GM21367 (cell line): ENCODE measurements around the gene KRTAP5-2.
"Not testable (repeated sequence)": the region's sequence is repeated elsewhere in the genome, so short reads cannot be mapped to it uniquely, and the experiment has no call there.

ENCODE experiments used
- ATAC-seq: cut with Tn5 transposase; IDR thresholded peaks from one replicate; pipeline ENCODE4 v1.9.1; 2021; ENCODE audit not compliant: unreplicated experiment

Gene KRTAP5-2

GRCh38 chr11:1628506-1629325 is 30.6 kb upstream of the KRTAP5-2 start:
- no peak for ATAC-seq

DNA sequence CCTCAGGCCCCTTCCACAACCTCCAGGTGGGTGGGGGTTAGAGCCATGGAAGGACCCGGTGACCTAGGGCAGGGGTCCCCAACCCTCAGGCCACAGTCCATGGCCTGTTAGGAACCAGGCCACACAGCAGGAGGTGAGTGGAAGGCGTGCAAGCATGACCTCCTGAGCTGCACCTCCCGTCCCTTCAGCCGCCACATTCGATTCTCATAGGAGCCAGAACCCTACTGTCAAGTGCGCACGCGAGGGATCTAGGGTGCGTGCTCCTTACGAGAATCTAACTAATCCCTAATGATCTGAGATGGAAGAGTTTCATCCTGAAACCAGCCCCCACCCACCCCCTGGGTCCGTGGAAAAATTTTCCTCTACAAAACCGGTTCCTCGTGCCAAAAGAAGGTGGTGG is 27.4 kb upstream of the KRTAP5-2 start:
- no peak for ATAC-seq

- no peak for ATAC-seq
Measured at GRCh38 chr11:1624621-1625020, 26.5 kb upstream of the KRTAP5-2 start.

GRCh38 chr11:1623716-1624115 is 25.6 kb upstream of the KRTAP5-2 start:
- ATAC-seq = no peak

DNA sequence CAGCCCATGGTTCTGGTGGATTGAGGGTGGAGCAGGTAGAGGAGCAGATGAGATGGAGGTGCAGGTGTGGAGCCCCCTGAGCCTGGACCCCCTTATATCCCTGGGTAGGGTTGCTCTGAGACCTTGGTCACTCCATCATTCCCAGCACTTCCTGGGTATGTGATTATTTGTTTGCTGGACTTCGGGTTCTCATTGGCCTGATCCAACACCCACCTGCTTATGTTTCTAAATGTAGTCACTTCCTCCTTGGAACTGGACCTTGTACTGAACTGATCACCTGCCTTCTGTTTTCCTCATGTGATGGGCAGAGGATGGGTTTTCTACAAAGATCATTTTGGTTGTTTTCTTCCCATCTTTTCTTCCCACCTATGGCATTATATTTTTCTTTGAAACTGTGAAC is 24.0 kb upstream of the KRTAP5-2 start, which contains the start of gene KRTAP5-4:
Gene KRTAP5-4 (minus strand): TSS at position 53 of the 400 bp plus-strand sequence. CDS start 45 bp downstream, at position 8.
- no peak for ATAC-seq

- ATAC-seq = no peak
Measured at GRCh38 chr11:1619449-1619848, 21.4 kb upstream of the KRTAP5-2 start.

DNA sequence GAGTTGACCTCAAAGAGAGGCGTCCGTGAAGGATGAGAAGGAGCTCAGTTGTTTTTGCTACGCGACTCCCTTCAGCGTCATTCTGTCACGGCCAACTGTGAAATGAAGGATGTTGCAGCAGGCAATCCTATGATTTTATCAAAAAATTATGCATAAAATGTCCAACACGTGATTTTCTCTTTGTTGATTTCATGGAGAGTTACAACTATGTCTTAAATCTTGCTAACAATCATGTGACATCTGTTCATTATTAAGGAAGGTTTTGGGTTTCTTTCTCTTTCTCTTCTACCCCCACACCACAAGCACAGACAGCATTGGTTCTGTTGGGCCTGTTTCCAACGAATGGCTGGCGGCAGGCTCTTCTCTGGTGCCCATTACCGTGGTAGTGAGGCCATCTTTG is 20.1 kb upstream of the KRTAP5-2 start:
- ATAC-seq = no peak

DNA sequence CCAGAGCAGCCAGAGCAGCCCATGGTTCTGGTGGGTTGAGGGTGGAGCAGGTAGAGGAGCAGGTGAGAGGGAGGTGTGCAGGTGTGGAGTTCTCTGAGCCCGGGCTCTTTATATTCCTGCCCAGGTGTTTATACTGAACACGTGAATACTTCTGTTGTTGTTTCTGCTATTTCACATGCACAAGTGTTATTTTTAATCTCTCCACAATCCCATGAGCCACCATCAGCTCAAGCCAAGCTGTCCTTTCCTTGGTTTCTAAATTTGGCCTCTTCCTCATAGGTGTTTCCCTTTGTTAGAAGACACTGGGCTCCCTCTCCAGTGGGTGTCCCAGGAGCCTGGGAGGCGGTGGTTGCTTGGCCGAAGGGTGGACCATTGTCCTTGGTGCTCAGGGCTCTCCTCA is 10.3 kb upstream of the KRTAP5-2 start, which contains the start of gene KRTAP5-3:
Gene KRTAP5-3 (minus strand): TSS at position 101 of the 400 bp plus-strand sequence. CDS start 78 bp downstream, at position 23.
- ATAC-seq = no peak

DNA sequence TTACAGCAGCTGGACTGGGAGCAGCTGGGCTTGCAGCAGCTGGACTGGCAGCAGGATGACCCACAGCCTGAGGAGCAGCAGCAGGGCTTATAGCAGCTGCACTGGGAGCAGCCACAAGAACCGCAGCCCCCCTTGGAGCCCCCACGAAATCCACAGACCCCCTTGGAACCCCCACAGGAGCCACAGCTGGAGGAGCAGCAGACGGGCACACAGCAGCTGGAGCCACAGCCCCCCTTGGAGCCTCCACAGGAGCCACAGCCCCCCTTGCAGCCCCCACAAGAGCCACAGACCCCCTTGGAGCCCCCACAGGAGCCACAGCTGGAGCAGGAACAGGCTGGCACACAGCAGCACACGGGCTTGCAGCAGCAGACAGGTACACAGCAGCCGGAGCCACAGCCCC is 9.8 kb upstream of the KRTAP5-2 start:
- ATAC-seq = not testable (repeated sequence)

GRCh38 chr11:1607156-1607845 is 9.2 kb upstream of the KRTAP5-2 start:
- not testable (repeated sequence) for ATAC-seq

- not testable (repeated sequence) for ATAC-seq
Measured at GRCh38 chr11:1605923-1606322, 7.8 kb upstream of the KRTAP5-2 start.

DNA sequence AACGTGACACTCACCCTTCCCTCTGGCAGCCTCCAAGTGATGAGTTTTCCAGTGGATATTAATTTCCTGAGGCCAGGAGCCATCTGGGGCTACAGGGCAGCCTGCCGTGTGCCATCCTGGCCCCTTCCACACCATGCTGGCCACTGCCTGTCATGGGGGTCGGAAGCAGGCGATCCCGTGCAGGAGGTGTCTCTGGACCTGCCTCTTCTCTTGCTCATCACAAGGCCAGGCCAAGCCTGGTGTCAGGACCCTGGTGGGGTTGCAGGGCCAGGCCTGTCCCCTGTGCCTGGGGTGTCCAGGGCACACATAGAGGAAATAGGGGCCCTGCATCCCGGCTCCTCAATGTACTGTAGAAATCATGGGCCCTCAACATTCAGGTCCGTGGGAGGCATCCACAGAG is 6.6 kb upstream of the KRTAP5-2 start:
- no peak for ATAC-seq

DNA sequence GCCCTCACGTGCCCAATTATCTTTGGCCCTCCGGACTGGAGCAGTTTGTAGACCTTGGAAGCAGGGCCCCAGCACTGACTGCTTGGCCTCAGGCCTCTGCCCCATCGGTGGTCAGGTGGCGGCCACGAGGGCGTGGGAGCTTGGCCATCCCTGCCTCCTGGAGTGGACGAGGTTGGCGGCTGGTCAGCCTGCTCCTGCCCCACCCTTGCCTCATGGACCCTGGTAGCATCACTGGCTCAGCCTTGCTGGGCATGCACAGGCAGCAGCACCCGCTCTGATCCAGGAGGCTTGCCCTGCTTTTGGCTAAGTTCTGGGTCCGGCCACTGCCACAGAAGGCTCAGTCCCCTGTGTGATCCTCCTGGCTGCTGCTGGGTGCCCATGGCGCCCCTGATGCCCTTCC is 6.1 kb upstream of the KRTAP5-2 start:
- ATAC-seq = no peak

- ATAC-seq = no peak
Measured at GRCh38 chr11:1603629-1604028, 5.5 kb upstream of the KRTAP5-2 start.

DNA sequence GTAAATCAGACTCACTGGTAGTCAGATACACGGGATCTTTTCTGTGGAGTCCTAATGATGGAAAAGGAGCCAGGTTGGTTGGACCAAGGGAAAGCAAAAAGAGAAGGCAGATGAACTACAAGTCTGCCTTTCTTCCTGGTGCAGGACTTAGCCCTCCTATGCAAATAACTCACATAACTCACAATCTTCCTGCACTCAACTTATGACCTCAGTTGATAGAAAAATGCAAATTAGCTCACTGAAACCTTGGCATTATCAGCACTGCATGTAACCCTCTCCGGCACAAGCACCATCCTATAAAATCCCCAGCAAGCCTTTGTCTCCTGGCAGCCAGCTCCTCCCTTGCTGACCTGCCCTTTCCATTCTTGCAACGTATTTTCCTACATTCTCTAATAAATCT is 3.6 kb upstream of the KRTAP5-2 start:
- ATAC-seq = not testable (repeated sequence)

DNA sequence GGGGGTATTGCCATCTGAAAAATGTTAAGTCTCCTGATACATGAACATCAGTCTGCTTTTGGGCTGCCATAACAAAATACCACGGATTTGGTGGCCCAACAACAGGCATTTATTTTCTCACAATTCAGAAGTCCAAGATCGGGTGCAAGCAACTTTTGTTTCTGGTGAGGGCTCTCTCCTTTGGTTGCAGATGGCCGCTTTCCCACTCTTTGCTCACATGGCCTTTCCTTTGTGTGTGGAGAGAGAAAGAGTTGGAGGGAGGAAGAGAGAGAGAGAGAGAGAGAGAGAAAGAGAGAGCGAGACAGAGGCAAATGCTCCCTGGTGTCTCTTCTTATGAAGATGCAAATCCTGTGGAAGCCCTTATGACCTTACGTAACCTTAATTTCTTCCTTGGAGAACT is 2.5 kb upstream of the KRTAP5-2 start:
- no peak for ATAC-seq

DNA sequence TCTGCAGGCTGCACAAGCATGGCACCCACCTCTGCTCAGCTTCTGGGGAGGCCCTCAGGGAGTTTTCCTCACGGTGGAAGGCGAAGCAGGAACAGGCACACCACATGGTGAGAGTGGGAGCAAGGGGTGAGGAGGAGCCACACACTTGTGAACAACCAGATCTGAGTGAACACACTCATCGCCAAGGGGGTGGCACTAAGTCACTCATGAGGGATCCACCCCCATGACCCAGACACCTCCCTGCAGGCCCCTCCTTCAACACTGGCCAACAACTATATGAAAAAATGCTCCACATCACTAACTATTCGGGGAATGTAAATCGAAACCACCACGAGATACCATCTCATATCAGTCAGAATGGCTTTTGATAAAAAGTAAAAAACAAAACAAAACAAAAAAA is 722 bp upstream of the KRTAP5-2 start:
- ATAC-seq = no peak

DNA sequence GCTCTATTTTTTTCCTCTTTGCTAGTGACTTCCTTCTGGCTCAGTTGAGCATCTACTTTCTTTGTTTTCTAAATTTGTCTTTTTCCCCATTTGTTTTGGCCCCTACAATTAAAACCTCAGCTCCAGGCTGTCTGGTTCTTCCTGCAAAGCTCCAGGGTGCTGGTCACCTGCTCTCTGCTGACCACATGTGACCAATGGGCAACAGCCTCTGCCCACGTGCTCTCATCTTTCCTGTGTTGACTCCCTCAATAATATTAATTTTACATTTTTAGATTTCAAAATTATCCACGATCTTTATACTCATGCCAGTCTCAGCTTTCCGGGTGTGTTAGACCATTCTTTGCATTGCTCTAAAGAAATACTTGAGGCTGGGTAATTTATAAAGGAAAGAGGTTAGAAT is 312 bp upstream of the KRTAP5-2 start:
- not testable (repeated sequence) for ATAC-seq

DNA sequence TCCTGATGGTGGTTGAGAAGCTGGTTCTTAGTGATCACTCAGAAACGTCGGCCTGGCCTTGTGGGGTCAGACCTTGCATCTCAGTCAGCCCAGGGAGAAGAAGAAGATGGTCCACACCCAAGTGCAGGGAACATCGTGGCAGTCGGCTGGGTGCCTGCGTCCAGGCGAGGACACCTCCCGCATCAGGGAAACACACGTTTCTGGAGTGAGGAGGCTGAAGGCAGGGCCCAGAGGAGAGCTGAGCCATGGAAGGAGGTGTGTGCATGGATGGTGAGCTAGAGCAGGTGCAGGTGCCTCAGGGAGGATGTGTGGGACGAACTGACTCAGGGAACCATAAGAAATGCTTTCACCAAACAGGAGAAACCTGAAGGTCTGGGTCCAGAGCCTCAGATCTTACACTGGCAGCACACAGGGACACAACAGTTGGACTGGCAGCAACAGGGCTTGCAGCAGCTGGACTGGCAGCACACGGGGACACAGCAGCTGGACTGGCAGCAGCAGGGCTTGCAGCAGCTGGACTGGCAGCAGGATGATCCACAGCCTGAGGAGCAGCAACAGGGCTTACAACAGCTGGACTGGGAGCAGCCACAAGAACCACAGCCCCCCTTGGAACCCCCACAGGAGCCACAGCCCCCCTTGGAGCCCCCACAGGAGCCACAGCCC is 632 bp downstream of the KRTAP5-2 start:
- no peak for ATAC-seq

DNA sequence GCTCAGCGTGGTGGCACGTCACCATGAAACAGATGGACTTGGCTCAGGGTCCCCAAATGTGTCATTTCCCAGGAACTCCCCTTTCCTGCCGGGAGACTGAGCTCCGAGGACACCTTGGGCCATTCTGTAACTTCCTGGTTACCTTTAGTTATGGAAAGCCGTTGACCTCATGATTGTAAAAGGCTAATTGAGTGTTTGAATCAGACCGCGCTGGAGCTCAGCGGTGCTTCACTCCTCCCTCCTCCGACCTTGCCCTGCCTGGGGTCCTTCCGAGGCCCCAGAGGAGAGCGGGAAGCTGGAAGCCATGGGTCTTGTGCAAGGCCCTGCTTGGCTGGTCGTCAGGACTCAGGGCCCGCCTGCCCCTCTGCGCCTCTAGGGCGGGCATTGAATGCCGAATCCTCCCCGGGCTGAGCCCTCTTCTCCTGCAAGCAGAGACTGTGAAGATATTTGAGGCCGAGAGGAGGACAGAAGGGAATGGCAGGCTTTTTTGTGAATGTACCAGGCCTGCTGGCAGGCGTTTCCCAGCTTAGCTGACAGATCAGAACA is 1.4 kb downstream of the KRTAP5-2 start:
- not testable (repeated sequence) for ATAC-seq

GRCh38 chr11:1595994-1596575 is 2.0 kb downstream of the KRTAP5-2 start:
- ATAC-seq = not testable (repeated sequence)
